ENCODE results near the gene NEK3.
"Not testable (repeated sequence)": the region's sequence is repeated elsewhere in the genome, so short reads cannot be mapped to it uniquely, and the experiment has no call there.

GRCh38 chr13:52207896-52208295 lies 48.5 kb upstream of the NEK3 start:
- TF ChIP-seq CTCF (conservative IDR thresholded peaks at IDR 0.05; ENCODE audit: low read depth, low read length); EZH2 (IDR thresholded peaks at IDR 0.05; ENCODE audit: low read length, unreplicated experiment); EZH2phosphoT487 (IDR thresholded peaks at IDR 0.05; ENCODE audit: borderline replicate concordance, low read length): not testable (repeated sequence)
